Fibroblast of lung (primary cell): ENCODE data around the gene NCKAP5. TPM values are rescaled to one million over a fixed set of nuclear protein-coding genes. Genes with fewer than 3 reads are reported as not detected.
A peak's percentile ranks its signal among the peaks of the same experiment; 100 is the strongest.

Experiments
- DNase-seq, 2 donors: peaks; one replicate each; pipeline versions ENCODE4 v3.0.0 to v3.0.0-alpha.2; 2010; ENCODE audit warnings: low read depth in 2 of 2
- H2AFZ ChIP-seq: 2 replicates; pipeline ENCODE4 v1.5.1; 2012; ENCODE audit warnings: low read length, control low read depth, inconsistent platforms
- H3K27ac ChIP-seq: 2 replicates; pipeline ENCODE4 v1.5.1; 2011; ENCODE audit warnings: low read length, control low read depth; ENCODE audit not compliant: insufficient read depth
- H3K27me3 ChIP-seq: 2 replicates; pipeline ENCODE4 v1.5.1; 2011; ENCODE audit warnings: mild to moderate bottlenecking, low read length; ENCODE audit not compliant: control insufficient read depth, insufficient read depth
- H3K36me3 ChIP-seq: 2 replicates; pipeline ENCODE4 v1.5.1; 2011; ENCODE audit warnings: low read length; ENCODE audit not compliant: control insufficient read depth, insufficient read depth
- H3K4me1 ChIP-seq: 2 replicates; pipeline ENCODE4 v1.5.1; 2011; ENCODE audit warnings: low read length; ENCODE audit not compliant: control insufficient read depth, insufficient read depth; ENCODE audit errors: extremely low read depth
- H3K4me2 ChIP-seq: 2 replicates; pipeline ENCODE4 v1.5.1; 2011; ENCODE audit warnings: low read length, control low read depth; ENCODE audit not compliant: insufficient read depth; ENCODE audit errors: extremely low read depth
- H3K4me3 ChIP-seq, 4 experiments: fragments of 200-600 bp in 1 of 4; sonication (generic) in 1 of 4; replicated peaks in 1 of 4; 2 replicates each; pipeline ENCODE4 v1.5.1; 2011 to 2016; ENCODE audit warnings: low read length in 4 of 4, low read depth in 3 of 4, mild to moderate bottlenecking in 3 of 4, control low read depth in 2 of 4, inconsistent platforms in 1 of 4, mixed read lengths in 1 of 4; ENCODE audit not compliant: insufficient read depth in 1 of 4; ENCODE audit errors: control extremely low read depth in 1 of 4
- H3K79me2 ChIP-seq: 2 replicates; pipeline ENCODE4 v1.5.1; 2012; ENCODE audit warnings: mild to moderate bottlenecking, low read length, inconsistent platforms; ENCODE audit not compliant: control insufficient read depth, insufficient read depth
- H3K9ac ChIP-seq: 2 replicates; pipeline ENCODE4 v1.5.1; 2011; ENCODE audit warnings: mild to moderate bottlenecking, low read length, control low read depth; ENCODE audit not compliant: insufficient read depth
- H3K9me3 ChIP-seq: 2 replicates; pipeline ENCODE4 v1.5.1; 2012; ENCODE audit warnings: low read depth, low read length; ENCODE audit not compliant: control insufficient read depth, insufficient read depth
- H4K20me1 ChIP-seq: 2 replicates; pipeline ENCODE4 v1.5.1; 2011; ENCODE audit warnings: low read length; ENCODE audit not compliant: control insufficient read depth, insufficient read depth; ENCODE audit errors: extremely low read depth
- CTCF ChIP-seq, 2 donors: IDR thresholded peaks in 1 of 2; conservative IDR thresholded peaks in 1 of 2; 1 replicate in 1 of 2; 2 replicates in 1 of 2; pipeline ENCODE4 v1.5.1; 2011 to 2012; ENCODE audit warnings: low read length in 2 of 2, control low read depth in 1 of 2, inconsistent platforms in 1 of 2, low read depth in 1 of 2, mild to moderate bottlenecking in 1 of 2
- EZH2 ChIP-seq: IDR thresholded peaks from 2 replicates; pipeline ENCODE4 v1.5.1; 2012; ENCODE audit warnings: low read length, control low read depth, mild to moderate bottlenecking; ENCODE audit errors: missing control alignments
- polyA plus RNA-seq, 2 donors: library from polyadenylated mRNA; depleted of rRNA in 1 of 2; stranded (reverse) in 1 of 2; unstranded in 1 of 2; fragments of >200 nt; gene quantifications; 2 replicates each; pipeline ENCODE4 v1.2.1, GENCODE V29; 2011 to 2012; ENCODE audit warnings: missing spikeins in 1 of 2
- total RNA-seq: library from RNA; depleted of rRNA; stranded (reverse); fragments of >200 nt; gene quantifications from 2 replicates; pipeline ENCODE4 v1.2.1, GENCODE V29; 2014

The NCKAP5 gene
- total and polyA plus RNA-seq, 2 donors (not counting 1 experiment from before 2014, with no cell fraction given): 2.6 to 6.2 TPM

DNA sequence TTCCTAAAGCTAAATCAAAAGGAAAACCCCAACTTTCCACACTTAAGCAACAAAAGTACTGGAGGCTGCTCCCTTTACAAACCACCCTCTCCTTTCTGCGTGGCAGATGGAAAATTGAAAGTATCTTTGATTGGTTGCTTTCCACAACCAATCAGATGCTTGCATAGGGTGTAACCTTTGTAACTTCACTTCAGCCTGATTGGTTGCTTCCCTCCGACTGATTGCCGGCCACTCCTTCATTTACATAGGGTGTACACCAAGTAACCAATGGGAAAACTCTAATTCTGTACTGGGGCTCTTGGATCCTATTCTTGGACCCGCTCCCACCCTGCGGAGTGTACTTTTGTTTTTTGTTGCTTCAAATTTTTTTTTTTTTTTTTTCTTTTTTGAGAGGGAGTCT lies 297.7 kb downstream of the NCKAP5 start:
- Histone ChIP-seq H3K9ac (no peak overlapping the region), H4K20me1 (no peaks in the 10 kb centered on the region), H3K36me3 (no peaks in the 10 kb centered on the region), H3K4me2 (no peak overlapping the region), H3K4me3 (no peak overlapping the region), H3K27ac (no peak overlapping the region), H3K27me3 (no peaks in the 10 kb centered on the region), H2AFZ (no peak overlapping the region), H3K79me2 (no peaks in the 10 kb centered on the region), H3K9me3 (no peaks in the 10 kb centered on the region), H3K4me1 (peaks cover 2% of the 10 kb centered on the region)
- DNase-seq: no peak
- TF ChIP-seq CTCF (conservative IDR thresholded peaks at IDR 0.05 in 1 of 2, IDR thresholded peaks at IDR 0.05 in 1 of 2; ENCODE audit: low read depth in 1 of 2, low read length in 2 of 2) (no peak), EZH2 (no peak)

DNA sequence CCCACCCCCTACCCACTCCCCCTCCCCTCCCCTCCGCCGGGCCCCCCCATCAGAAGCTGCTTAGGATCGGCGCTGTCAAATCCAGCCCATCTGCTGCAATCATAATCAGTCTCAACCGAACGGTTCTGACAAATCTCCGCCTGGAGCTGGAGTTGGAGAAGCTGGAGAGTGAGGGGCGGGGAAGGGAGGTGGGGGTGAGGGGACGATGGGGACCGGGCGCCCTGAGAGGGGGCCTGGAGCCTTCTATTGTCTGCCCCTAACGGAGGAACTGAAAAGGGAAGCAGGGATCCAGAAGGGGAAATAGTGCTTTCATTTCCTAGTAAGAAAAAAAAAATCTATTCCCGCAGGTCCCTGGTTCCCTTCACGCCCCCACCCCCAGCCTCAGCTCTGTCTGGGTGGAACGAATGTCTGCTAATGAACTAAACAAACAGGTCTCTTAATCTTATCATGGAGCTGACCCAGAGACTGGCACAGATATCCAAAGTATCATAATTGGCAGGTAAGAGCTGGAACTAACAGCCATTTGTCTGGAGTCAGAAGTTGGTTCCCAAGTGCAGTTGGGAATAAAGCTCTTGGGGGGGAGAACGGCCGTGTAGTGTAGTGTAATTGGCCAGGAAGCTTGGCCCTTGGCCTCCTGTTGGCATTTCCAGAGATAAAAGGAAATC lies 301.2 kb downstream of the NCKAP5 start:
- H3K4me3 ChIP-seq: peak overlapping the region; percentile 8 to 58 (median 54)
- no peaks in the 10 kb centered on the region for H3K9me3 ChIP-seq
- TF ChIP-seq EZH2 (no peak), CTCF (conservative IDR thresholded peaks at IDR 0.05 in 1 of 2, IDR thresholded peaks at IDR 0.05 in 1 of 2; ENCODE audit: low read depth in 1 of 2, low read length in 2 of 2) (no peak)
- peaks cover 2% of the 10 kb centered on the region for H3K79me2 ChIP-seq
- no peaks in the 10 kb centered on the region for H3K27me3 ChIP-seq
- peak overlapping the region; percentile 71 for H3K4me2 ChIP-seq
- DNase-seq: no peak
- H3K27ac ChIP-seq: peak overlapping the region; percentile 17
- peak overlapping the region; percentile 48 for H3K9ac ChIP-seq
- H4K20me1 ChIP-seq: no peaks in the 10 kb centered on the region
- no peaks in the 10 kb centered on the region for H3K36me3 ChIP-seq
- peaks cover 2% of the 10 kb centered on the region for H3K4me1 ChIP-seq
- H2AFZ ChIP-seq: peak overlapping the region; percentile 5

- H3K9me3 ChIP-seq: no peaks in the 10 kb centered on the region
- H3K79me2 ChIP-seq: peaks cover 2% of the 10 kb centered on the region
- H3K36me3 ChIP-seq: no peaks in the 10 kb centered on the region
- DNase-seq: peak; percentile 36 to 49
- peak overlapping the region; percentile 50 to 58 (median 58) for H3K4me3 ChIP-seq
- no peaks in the 10 kb centered on the region for H4K20me1 ChIP-seq
- TF ChIP-seq EZH2 (no peak), CTCF (conservative IDR thresholded peaks at IDR 0.05 in 1 of 2, IDR thresholded peaks at IDR 0.05 in 1 of 2; ENCODE audit: low read depth in 1 of 2, low read length in 2 of 2) (peak; percentile 11 to 41)
- peak overlapping the region; percentile 48 for H3K9ac ChIP-seq
- peak overlapping the region; percentile 41 for H2AFZ ChIP-seq
- H3K4me2 ChIP-seq: peak overlapping the region; percentile 69
- no peaks in the 10 kb centered on the region for H3K27me3 ChIP-seq
- peaks cover 2% of the 10 kb centered on the region for H3K4me1 ChIP-seq
- H3K27ac ChIP-seq: peak overlapping the region; percentile 36
These were observed 302.0 kb downstream of the NCKAP5 start for GRCh38 chr2:133266041-133266925.
